Sigmoid colon (tissue), 4 donors: ENCODE measurements around the gene CPXM2.

Experiments
- CTCF ChIP-seq, 4 experiments: fragments of 450-650 bp in 3 of 4; fragments of 200-600 bp in 1 of 4; IDR thresholded peaks; one replicate each; pipeline ENCODE4 v1.5.1; 2016 to 2019; ENCODE audit warnings: antibody characterized with exemption in 4 of 4, mild to moderate bottlenecking in 3 of 4, moderate library complexity in 2 of 4
- EP300 ChIP-seq, 4 donors: sonication (generic); formaldehyde crosslinking; IDR thresholded peaks; one replicate each; pipeline ENCODE4 v1.6.1; 2017; ENCODE audit warnings: antibody characterized with exemption in 4 of 4
- POLR2A ChIP-seq, 2 donors: fragments of 450-650 bp; IDR thresholded peaks; one replicate each; pipeline ENCODE4 v1.6.1; 2016; ENCODE audit warnings: antibody characterized with exemption in 2 of 2, mild to moderate bottlenecking in 2 of 2, moderate library complexity in 2 of 2
- POLR2AphosphoS5 ChIP-seq, 4 donors: sonication (generic); formaldehyde crosslinking; IDR thresholded peaks; one replicate each; pipeline ENCODE4 v1.6.1; 2017; ENCODE audit warnings: antibody characterized with exemption in 4 of 4

- no peak for TF ChIP-seq EP300 (IDR thresholded peaks at IDR 0.05)
- TF ChIP-seq CTCF (IDR thresholded peaks at IDR 0.05): no peak
- TF ChIP-seq POLR2A (IDR thresholded peaks at IDR 0.05): no peak
- TF ChIP-seq POLR2AphosphoS5 (IDR thresholded peaks at IDR 0.05): no peak
Observed at GRCh38 chr10:123703195-123703790, 188.3 kb downstream of the CPXM2 start.
